Activated CD4-positive, alpha-beta T cell treated with anti-CD3 and anti-CD28 coated beads, Interleukin-2, amount 50 U/mL, for 4 hours (primary cell): Measurements from ENCODE around the gene KANSL1L.

Experiments used
- DNase-seq, 2 experiments: peaks; one replicate each; pipeline ENCODE4 v3.0.0-alpha.2; 2020

The KANSL1L gene

DNA sequence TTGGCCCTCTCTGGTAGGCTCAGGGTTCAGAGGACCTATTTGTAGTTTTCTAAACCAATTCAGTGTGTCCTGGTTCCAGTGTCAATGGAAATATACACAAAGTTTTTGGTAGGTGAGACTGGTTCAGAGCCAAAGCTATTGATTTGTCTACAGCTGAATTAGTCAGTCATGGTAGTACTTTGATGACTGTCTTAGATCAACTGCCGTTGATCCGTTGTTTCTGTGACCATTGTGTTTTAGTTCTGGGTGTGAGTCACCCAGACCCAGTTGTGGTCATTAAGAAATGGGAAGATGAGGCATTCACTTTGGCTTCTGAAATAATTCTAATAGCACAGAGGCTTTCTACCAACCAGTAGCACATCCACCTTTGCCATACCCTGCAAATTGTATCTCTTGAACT lies 184.8 kb downstream of the KANSL1L start:
- DNase-seq = no peak

DNA sequence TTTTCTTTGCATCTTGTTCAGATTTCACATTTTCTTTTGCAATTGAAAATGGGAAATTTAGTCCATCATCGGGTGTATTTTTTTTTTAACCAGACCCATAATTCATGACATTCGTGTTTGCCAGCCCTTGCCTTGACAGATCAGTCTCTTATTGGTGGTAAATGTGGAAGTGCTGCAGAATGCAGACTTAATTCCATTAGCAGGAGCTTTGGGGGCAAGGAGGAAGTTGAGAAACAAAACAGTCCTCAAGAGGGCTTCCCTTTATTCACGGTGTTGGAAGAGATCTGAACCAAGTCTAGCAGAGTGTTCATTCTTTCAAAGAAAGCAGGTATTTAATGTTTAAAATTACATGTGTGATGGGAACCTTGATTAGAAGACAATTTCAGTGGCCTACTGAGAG lies 185.3 kb downstream of the KANSL1L start:
- no peak for DNase-seq

DNA sequence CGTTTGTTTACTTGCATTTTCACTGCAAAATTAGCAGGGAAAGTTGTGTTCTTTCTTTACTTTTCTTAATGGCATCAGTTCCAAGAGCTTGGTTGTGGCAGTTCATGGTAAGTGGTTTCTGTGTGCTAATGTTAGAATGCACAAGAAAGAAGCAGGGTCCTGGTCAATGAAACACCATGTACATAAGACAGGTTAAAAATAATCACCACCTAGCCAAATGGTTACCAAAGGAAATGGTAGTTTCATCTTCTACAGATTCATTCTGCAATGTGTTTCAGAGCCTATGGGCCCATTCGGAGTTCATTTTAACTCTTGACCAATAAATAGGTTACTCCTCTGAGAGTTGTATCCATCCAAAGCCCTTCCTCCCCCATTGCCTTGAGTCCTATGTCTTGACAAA lies 186.9 kb downstream of the KANSL1L start:
- no peak for DNase-seq

- DNase-seq = no peak
Measured at GRCh38 chr2:209977386-209978239, 193.6 kb downstream of the KANSL1L start.

- DNase-seq = no peak
Measured at GRCh38 chr2:209976698-209977385, 194.4 kb downstream of the KANSL1L start.

GRCh38 chr2:209974576-209974975 lies 196.6 kb downstream of the KANSL1L start:
- DNase-seq = no peak

- DNase-seq = no peak
Measured at GRCh38 chr2:209973328-209973727, 197.9 kb downstream of the KANSL1L start.
